ENCODE data around the gene ZEB2.

Gene ZEB2

GRCh38 chr2:144496977-144497598, 22.8 kb downstream of the ZEB2 start:
- DNase-seq = no peak

- no peak for DNase-seq
These were observed 23.6 kb downstream of the ZEB2 start for GRCh38 chr2:144496092-144496976.

DNA sequence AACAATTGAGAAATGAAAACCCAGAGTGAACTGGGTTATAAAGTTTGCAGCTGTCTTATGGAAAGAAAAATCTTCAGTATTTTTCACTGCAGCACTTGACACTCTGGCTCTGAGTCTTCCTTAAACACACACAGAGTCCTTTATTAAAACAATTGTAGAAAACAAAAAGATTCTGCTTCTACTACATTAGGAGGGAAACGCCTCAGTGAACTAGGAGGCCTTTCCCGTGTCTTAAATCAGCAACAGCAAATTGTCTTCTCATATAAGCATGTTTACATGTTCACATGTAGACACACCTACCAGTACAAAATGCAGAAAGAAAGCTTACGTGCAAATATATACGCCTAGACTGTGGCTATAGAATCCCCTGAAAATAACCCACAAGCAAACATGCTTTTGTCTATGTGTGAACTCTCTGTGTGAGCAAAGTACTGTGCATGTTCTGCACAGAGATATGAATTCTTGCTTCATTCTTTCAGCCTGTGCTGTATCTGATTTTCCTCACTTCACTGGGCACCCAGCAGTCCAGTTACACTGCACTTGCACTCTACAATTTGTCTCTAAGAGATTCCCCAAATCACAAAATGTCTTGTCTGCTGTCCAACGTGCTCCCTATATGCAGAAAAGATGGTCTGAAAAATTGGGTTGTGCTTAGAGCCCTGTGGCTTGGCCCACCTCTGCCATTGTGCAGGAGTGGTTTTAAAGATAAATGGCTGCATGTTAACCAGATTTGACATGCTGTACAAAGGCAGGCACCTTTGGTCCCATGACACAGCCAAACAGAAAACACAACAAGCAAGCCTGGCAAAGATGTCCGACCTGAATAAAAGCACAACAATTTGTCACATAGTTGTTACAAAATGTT, 24.5 kb downstream of the ZEB2 start:
- no peak for DNase-seq

GRCh38 chr2:144493027-144493809, 26.7 kb downstream of the ZEB2 start:
- DNase-seq = no peak

- no peak for DNase-seq
These were observed 29.1 kb downstream of the ZEB2 start for GRCh38 chr2:144490857-144491256.

DNA sequence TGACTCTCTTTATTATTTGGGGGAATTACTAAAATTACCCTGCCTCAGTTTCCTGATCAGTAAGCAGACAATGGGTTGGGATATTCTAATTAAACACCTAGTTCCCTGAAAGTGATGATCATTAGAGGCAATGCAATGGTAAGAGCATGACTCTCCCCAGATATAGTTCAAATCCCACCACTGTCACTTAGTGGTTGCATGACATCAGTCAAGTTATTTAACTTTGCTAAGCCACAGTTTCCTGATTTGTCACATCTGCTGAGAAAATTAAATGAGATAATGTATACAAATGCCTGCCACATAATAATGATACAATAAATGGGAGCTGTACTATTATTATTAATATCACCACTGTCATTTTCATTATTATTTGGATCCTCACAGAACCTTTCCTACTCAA, 29.9 kb downstream of the ZEB2 start:
- no peak for DNase-seq

DNA sequence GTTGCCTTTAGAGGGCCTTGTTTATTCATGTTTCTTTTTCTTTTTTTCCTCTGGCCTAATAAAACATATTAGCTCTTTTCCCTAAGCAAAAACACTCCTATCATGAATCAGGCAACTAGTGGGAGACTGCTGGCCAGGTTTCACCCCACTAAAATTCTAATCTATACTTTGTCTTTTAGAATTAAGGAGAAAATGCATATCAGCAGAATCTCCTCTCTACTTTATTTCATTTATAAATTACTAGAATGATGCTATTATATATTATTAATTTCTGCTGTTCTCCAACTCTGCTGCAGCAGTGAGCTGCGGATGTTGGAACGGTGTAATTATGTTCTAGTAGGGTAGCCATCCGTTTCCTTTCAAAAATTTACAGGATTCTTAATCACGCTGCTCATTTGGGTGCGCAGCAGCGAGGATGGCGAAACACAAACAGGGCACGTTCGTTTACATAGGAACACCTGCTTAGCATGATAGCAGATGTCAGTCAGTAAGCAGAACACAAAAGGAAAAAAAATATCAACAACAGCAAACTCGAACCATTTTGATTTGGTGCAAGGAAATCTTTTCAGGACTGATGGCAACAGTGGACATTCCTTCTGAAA, 30.5 kb downstream of the ZEB2 start:
- no peak for DNase-seq

DNA sequence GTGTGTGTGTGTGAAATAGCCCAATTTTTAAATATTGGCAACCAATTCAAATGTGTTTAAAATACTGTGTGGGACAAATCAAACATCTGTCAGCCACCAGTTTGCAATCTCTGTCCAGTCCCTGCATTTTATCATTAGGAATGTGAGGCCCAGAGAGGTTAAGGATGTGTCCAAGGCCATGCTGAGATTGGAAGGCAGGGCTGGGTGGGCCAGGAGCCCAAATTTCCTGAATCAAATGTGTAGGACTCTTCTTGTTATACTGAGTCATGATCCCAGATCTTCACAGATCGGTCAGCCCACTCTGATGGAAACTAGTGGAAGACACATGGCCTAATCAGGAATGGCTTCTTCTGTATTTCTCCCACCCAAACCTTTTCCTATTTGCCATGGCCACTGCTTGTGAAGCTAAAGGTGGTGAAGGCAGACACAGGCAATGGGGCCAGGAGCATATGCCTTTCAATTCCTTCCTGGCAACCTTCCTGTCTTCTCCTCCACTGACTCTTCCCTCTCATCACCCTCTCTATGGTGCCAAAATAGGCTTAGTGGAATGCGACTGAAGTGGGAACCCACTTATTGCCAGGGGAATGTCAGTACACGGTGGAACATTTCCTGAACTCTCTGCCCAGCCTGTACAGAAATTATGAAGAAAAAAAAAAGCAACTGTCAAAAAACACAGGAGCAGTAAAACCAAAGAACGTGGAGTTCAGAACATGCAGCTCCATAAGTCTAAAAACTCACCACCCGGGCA, 35.5 kb downstream of the ZEB2 start:
- DNase-seq = no peak

- no peak for DNase-seq
These were observed 38.3 kb downstream of the ZEB2 start for GRCh38 chr2:144481666-144482065.

GRCh38 chr2:144481109-144481508, 38.8 kb downstream of the ZEB2 start:
- DNase-seq = no peak

DNA sequence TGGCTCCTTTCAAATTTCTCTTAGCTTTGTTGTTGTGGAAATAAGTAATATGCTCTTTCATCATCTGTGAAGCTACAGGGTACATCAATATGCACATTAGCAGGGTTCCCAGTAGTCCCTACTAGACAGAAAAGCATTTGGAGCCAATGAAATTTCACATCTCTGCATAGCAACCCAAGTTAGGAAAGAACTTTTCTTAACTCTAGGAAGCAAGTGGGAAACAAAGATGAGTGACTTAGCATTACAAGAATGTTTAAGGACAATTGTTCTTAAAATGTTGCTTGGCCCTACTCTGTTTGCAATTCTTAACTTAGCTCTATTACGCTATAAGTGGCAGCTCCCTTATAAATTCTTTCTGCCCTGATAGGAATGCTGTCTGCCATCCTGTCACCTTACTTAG, 39.6 kb downstream of the ZEB2 start:
- DNase-seq = no peak

- DNase-seq = no peak
These were observed 40.3 kb downstream of the ZEB2 start for GRCh38 chr2:144479659-144480058.

DNA sequence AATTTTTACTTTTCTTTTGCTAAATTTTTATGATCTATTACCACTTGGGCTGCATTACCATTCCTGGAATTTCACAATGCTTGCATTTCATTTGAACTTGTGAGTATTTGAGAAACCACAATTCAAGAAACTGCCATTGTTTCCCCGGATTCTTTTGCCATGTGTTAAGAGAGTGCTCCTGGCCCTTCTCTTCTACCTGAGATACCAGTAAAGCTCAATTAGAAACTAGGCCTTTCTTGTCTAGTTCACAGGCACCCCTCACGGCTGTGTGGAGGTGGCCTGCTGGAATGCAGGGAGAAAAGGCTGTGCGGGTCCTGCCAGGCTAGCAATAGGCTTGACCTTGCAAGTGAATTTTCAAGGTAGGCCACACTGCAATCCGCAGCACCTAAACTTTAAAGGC, 40.8 kb downstream of the ZEB2 start:
- DNase-seq = no peak

DNA sequence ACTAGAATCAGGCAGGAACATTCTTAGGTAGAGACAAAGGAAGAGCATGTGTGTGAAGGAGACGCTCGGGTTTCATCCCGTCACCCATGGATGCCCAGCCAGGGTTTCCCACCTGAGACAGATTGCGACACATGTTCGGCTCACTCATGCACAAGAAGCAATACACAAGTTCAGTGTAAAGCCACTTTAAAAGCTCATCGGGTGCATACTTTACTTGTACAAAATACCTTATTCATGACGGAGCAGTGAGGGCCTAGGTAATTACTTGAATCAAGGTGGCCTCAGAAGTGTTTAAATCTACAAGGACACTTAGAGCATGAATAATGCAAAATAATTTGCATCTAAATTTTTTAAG, 42.0 kb downstream of the ZEB2 start:
- DNase-seq = no peak

DNA sequence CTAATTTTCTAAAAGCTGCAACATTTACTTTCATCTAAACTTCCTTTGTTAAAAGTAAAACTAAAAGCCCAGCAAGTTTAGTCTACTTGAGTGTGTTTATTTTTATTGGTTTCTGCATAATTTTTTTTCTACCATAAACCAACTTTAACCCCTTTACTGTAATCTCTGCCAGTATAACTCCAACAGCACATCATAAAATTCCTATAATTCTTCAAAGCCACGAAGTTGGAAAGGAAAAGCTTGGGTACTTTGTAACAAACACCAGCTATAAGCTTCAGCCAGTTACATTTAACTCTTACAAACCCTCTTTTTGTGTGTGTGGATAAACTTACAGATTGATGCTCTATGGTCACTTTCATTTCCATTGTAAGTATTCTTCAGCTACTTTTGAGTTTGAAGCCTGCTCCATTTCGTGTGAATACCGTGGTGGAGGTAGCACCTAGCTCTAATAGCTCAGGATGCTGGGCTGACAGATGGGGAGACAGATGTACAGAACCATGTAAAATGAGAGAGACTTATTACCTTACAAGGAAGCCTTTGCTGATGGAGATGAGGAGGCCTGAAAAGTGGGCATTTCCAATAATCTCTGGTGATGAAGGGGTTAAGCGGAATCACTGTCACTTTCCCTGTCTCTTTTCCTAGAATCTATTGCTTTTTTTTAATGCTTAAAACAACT, 42.5 kb downstream of the ZEB2 start:
- DNase-seq = no peak

DNA sequence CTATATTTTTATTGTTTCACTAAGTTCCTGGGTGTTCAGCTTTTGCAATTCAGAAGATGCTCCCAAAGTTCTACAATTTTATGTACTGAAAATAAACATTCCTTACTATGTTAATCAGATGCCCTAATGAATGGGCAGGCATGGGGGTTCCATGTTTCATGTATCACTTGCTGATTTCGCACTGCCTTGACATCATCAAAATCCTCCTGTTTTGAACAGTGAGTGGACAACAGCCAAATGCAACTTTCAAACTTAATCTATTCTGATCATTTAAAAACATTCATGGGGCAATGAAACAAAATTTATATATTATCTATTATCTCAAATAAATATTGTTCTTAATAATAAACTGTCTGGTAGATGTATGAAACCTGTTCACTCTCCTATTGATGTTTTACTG, 43.2 kb downstream of the ZEB2 start:
- DNase-seq = no peak

GRCh38 chr2:144475569-144476275, 44.2 kb downstream of the ZEB2 start:
- no peak for DNase-seq

GRCh38 chr2:144475044-144475443, 44.9 kb downstream of the ZEB2 start:
- no peak for DNase-seq

- no peak for DNase-seq
These were observed 45.9 kb downstream of the ZEB2 start for GRCh38 chr2:144474017-144474416.
